ENCODE data around the gene RRAS2. TPM values are rescaled to one million over a fixed set of nuclear protein-coding genes. Genes with fewer than 3 reads are reported as not detected.

RRAS2 gene
- polyA plus RNA-seq, 1 of the 3 experiments (the other 2 are of a cell fraction) = 53.3 TPM

- TF ChIP-seq EP300 (IDR thresholded peaks at IDR 0.05; ENCODE audit: borderline replicate concordance in 1 of 2, low read depth in 1 of 2, low read length in 1 of 2) = no peak
- TF ChIP-seq TCF12 (IDR thresholded peaks at IDR 0.05) = no peak
- TF ChIP-seq USF1 (IDR thresholded peaks at IDR 0.05; ENCODE audit: borderline replicate concordance, low read depth) = no peak
Measured at GRCh38 chr11:14259186-14259784, 99.7 kb downstream of the RRAS2 start (continued).

DNA sequence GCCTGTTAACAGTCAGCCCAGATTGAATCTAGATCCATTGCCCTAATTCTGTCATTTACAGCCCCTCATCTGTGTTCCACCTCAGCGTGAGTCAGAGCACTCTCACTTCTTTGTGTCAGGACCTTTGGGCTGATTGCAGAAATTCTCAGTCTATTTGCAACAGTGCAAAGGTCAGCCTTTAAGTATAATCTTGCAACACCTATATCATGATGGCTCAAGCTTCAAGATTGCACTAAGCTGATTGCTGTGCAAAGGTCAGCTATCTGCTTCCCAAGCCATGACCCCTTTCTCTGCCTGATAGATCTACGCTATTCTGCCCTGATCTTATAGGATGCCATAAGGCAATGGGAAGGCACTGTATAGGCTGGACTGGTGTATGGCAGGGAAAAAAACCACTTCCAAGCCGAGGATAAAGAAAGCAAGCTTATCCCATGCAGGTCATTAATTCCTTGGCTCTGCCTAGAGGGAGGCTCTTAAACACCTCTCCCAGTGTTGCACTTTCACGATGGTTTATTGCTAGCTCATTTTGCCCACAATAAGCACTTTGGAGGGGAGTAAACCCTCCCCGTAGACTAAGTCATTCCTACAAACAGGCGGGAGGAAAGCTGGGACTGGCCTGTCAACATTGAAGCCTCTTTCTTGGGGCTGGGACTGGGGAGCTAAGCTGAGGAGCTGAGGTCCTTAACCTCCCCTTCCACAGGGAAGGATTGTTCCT lies 100.6 kb downstream of the RRAS2 start:
- Histone ChIP-seq H4K20me1 (ENCODE audit: insufficient read depth) (no peaks in the 10 kb centered on the region), H3K4me2 (no peak overlapping the region)

More for the DNA sequence above, 100.6 kb downstream of the RRAS2 start:
- TF ChIP-seq REST (IDR thresholded peaks at IDR 0.05; ENCODE audit: low read depth, low read length) (no peak), GATA2 (CRISPR knock-in tag; IDR thresholded peaks at IDR 0.05) (no peak), POLR2AphosphoS5 (IDR thresholded peaks at IDR 0.05; ENCODE audit: low read depth, low read length) (0 out of 2 replicates have a peak, but pooled peaks have one; percentile 10)
- H3K27me3 ChIP-seq (ENCODE audit: insufficient read depth) = no peaks in the 10 kb centered on the region
- no peak for DNase-seq
- no peak overlapping the region for H3K4me3 ChIP-seq (ENCODE audit: low read depth in 2 of 2, low read length in 1 of 2)
- H3K9me3 ChIP-seq = no peaks in the 10 kb centered on the region
- 76% methylated on average over 6 of the region's 6 CpGs for WGBS (ENCODE audit: low lambda C conversion rate)
- ChIA-PET POLR2A (interaction anchor here (0.7 kb wide), 1 partner anchor 9 kb away, joined by 3 read pairs; no protein-coding TSS in a partner anchor), CTCF (interaction anchor here (0.7 to 2.4 kb wide), 3 partner anchors 17 to 486 kb away, joined by 3 to 8 read pairs (median 3); no protein-coding TSS in a partner anchor)
- no peaks in the 10 kb centered on the region for H3K36me3 ChIP-seq (replicated peaks in 1 of 2; ENCODE audit: control insufficient read depth in 1 of 2, insufficient read depth in 2 of 2, low read length in 1 of 2)
- no peaks in the 10 kb centered on the region for H3K9me2 ChIP-seq
- no peak overlapping the region for H3K27ac ChIP-seq (ENCODE audit: low read depth in 2 of 2, low read length in 1 of 2)
- H3F3A ChIP-seq (replicated peaks; ENCODE audit: insufficient read depth) = no peaks in the 10 kb centered on the region
- H3K79me2 ChIP-seq (ENCODE audit: insufficient read depth) = no peaks in the 10 kb centered on the region
- no peak overlapping the region for H3K9ac ChIP-seq
- H2AFZ ChIP-seq (ENCODE audit: low read depth) = no peak overlapping the region
- peaks cover 0 to 5% of the 10 kb centered on the region in 2 experiments; a peak in 1 of 4 replicates for H3K4me1 ChIP-seq (ENCODE audit: control insufficient read depth in 1 of 2, insufficient read depth in 2 of 2, low read depth in 1 of 2, low read length in 1 of 2)

All from SK-N-SH (cell line).